Mesenchymal stem cell (in vitro differentiated cells and primary cell): ENCODE measurements around the gene KCNJ1.

ENCODE experiments used
- DNase-seq: peaks from one replicate; pipeline ENCODE4 v3.0.0-alpha.2; 2013
- H2AFZ ChIP-seq: one replicate; pipeline ENCODE4 v1.6.1; 2013; ENCODE audit warnings: low read depth, mild to moderate bottlenecking, control low read depth, inconsistent platforms, low read length, moderate library complexity
- H2AK5ac ChIP-seq: 2 replicates; pipeline ENCODE4 v1.6.1; 2013; ENCODE audit warnings: low read length, moderate library complexity, mild to moderate bottlenecking, inconsistent platforms; ENCODE audit not compliant: severe bottlenecking
- H2BK120ac ChIP-seq: one replicate; pipeline ENCODE4 v1.6.1; 2013; ENCODE audit warnings: low read depth, mild to moderate bottlenecking, inconsistent platforms, low read length, moderate library complexity
- H2BK12ac ChIP-seq, 2 experiments: one replicate each; pipeline ENCODE4 v1.6.1; 2013; ENCODE audit warnings: inconsistent platforms in 2 of 2, low read length in 2 of 2, mild to moderate bottlenecking in 2 of 2, moderate library complexity in 2 of 2, control low read depth in 1 of 2
- H2BK15ac ChIP-seq: one replicate; pipeline ENCODE4 v1.6.1; 2013; ENCODE audit warnings: mild to moderate bottlenecking, low read depth, inconsistent platforms; ENCODE audit not compliant: poor library complexity, severe bottlenecking
- H2BK5ac ChIP-seq: 2 replicates; pipeline ENCODE4 v1.6.1; 2013; ENCODE audit warnings: low read depth, mild to moderate bottlenecking, low read length, control low read depth, inconsistent platforms; ENCODE audit not compliant: poor library complexity, severe bottlenecking
- H3K14ac ChIP-seq, 2 experiments: one replicate each; pipeline ENCODE4 v1.6.1; 2013; ENCODE audit warnings: inconsistent platforms in 2 of 2, low read length in 2 of 2, control low read depth in 1 of 2, mild to moderate bottlenecking in 1 of 2, moderate library complexity in 1 of 2
- H3K18ac ChIP-seq, 2 experiments: one replicate each; pipeline ENCODE4 v1.6.1; 2013; ENCODE audit warnings: inconsistent platforms in 2 of 2, low read length in 2 of 2, control low read depth in 1 of 2, low read depth in 1 of 2, mild to moderate bottlenecking in 1 of 2
- H3K23ac ChIP-seq, 2 experiments: one replicate each; pipeline ENCODE4 v1.6.1; 2013; ENCODE audit warnings: inconsistent platforms in 2 of 2, low read length in 2 of 2, mild to moderate bottlenecking in 2 of 2, moderate library complexity in 2 of 2, control low read depth in 1 of 2
- H3K27ac ChIP-seq: 2 replicates; pipeline ENCODE4 v1.5.1; 2013; ENCODE audit warnings: mild to moderate bottlenecking, moderate library complexity, low read length, control low read depth, inconsistent platforms; ENCODE audit not compliant: poor library complexity, severe bottlenecking
- H3K27me3 ChIP-seq, 2 experiments: 2 replicates each; pipeline versions ENCODE4 v1.6.1 to v1.7.0; 2013; ENCODE audit warnings: low read length in 2 of 2, mild to moderate bottlenecking in 2 of 2, moderate library complexity in 2 of 2, control low read depth in 1 of 2, inconsistent platforms in 1 of 2; ENCODE audit not compliant: control insufficient read depth in 1 of 2, insufficient read depth in 1 of 2
- H3K36me3 ChIP-seq, 2 experiments: 2 replicates each; pipeline versions ENCODE4 v1.6.1 to v1.7.0; 2013; ENCODE audit warnings: low read length in 2 of 2, control low read depth in 1 of 2, inconsistent platforms in 1 of 2, low read depth in 1 of 2, mild to moderate bottlenecking in 1 of 2; ENCODE audit not compliant: insufficient read depth in 2 of 2, control insufficient read depth in 1 of 2
- H3K4ac ChIP-seq, 2 experiments: one replicate each; pipeline ENCODE4 v1.6.1; 2013; ENCODE audit warnings: inconsistent platforms in 2 of 2, low read length in 2 of 2, mild to moderate bottlenecking in 2 of 2, moderate library complexity in 2 of 2, control low read depth in 1 of 2, low read depth in 1 of 2
- H3K4me1 ChIP-seq: 2 replicates; pipeline ENCODE4 v1.6.1; 2013; ENCODE audit warnings: low read depth, low read length, control low read depth; ENCODE audit not compliant: control insufficient read depth, insufficient read depth
- H3K4me2 ChIP-seq: 2 replicates; pipeline ENCODE4 v1.6.1; 2013; ENCODE audit warnings: low read length, mild to moderate bottlenecking, inconsistent platforms; ENCODE audit not compliant: poor library complexity, severe bottlenecking
- H3K4me3 ChIP-seq, 2 experiments: 2 replicates each; pipeline versions ENCODE4 v1.5.1 to v1.7.0; 2013; ENCODE audit warnings: low read length in 2 of 2, mild to moderate bottlenecking in 2 of 2, control low read depth in 1 of 2, low read depth in 1 of 2; ENCODE audit not compliant: insufficient read depth in 1 of 2
- H3K79me1 ChIP-seq: replicated peaks from 2 replicates; pipeline ENCODE4 v1.6.1; 2013; ENCODE audit warnings: mild to moderate bottlenecking, control low read depth, low read length, inconsistent platforms; ENCODE audit not compliant: poor library complexity, severe bottlenecking
- H3K9ac ChIP-seq: 2 replicates; pipeline ENCODE4 v1.7.0; 2013; ENCODE audit warnings: mild to moderate bottlenecking, low read length, moderate library complexity
- H3K9me3 ChIP-seq: 2 replicates; pipeline ENCODE4 v1.7.0; 2013; ENCODE audit warnings: mild to moderate bottlenecking, low read length; ENCODE audit not compliant: control insufficient read depth
- H4K8ac ChIP-seq: one replicate; pipeline ENCODE4 v1.6.1; 2013; ENCODE audit warnings: inconsistent platforms, mild to moderate bottlenecking, low read length, moderate library complexity
- H4K91ac ChIP-seq: one replicate; pipeline ENCODE4 v1.6.1; 2013; ENCODE audit warnings: mild to moderate bottlenecking, low read length, inconsistent platforms
- WGBS: methylation state at CpG from one replicate; pipeline ENCODE4 v1.1.7; 2013; ENCODE audit warnings: mixed read lengths; 5-methylcytosine and 5-hydroxymethylcytosine counted together

KCNJ1 gene

DNA sequence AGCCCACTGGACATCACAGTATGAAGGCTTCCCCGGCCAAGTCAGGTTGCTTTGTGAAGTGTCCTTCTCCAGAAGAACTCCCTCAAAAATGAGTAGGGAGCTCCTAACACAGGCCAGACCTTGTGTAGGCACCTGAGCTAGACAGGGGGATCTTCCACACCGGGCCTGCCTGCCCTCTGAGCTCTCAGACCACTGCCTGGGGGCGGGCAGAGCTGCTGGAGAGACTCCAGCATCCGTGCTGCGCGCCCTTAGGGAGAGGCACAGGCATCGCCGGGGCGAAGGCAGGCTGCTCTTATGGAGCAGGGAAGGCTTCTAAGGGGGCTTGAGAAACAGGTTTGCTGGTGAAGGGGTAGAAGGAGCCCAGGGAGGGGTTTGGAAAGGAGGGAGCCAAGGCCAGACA is 28.4 kb upstream of the KCNJ1 start:
- Histone ChIP-seq H2AFZ (no peak overlapping the region), H3K9me3 (no peaks in the 10 kb centered on the region), H3K4me3 (no peak overlapping the region), H2BK12ac (no peak overlapping the region), H3K36me3 (no peaks in the 10 kb centered on the region), H3K9ac (no peak overlapping the region), H2AK5ac (no peak overlapping the region), H3K27me3 (peaks cover 20 to 44% of the 10 kb centered on the region in 2 experiments), H2BK120ac (no peak overlapping the region), H3K4me1 (peaks cover 7% of the 10 kb centered on the region), H2BK15ac (no peak overlapping the region), H3K23ac (no peak overlapping the region), H2BK5ac (no peak overlapping the region), H3K79me1 (no peaks in the 10 kb centered on the region), H3K4me2 (no peak overlapping the region), H3K14ac (no peak overlapping the region), H4K91ac (no peak overlapping the region), H3K27ac (no peak overlapping the region), H4K8ac (no peak overlapping the region), H3K4ac (no peak overlapping the region), H3K18ac (no peak overlapping the region)
- DNase-seq = no peak
- WGBS = 90% methylated on average over 9 of the region's 9 CpGs

DNA sequence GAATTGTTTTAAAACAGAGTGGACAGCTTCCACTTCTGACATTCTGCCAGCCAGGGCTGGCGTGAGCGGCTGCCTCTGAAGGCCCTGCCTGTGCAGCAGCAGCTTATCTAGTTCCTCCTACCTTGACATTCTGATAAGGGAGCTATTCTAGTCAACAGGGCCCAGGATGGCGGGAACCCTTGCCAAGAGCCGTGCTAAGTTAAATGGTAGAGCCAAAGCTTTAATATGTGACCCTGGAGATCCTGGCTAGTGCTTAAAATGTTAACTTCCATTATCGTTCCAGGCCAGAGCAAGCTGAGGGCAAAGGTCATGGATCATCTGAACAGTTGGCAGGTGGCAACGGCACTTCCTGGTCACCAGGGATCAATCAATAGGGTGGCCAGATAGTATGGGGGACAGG is 27.6 kb upstream of the KCNJ1 start:
- H2BK15ac ChIP-seq = no peak overlapping the region
- no peak overlapping the region for H3K4me2 ChIP-seq
- WGBS = 70% methylated on average over 6 of the region's 6 CpGs
- H3K27ac ChIP-seq = no peak overlapping the region
- peaks cover 28 to 50% of the 10 kb centered on the region in 2 experiments for H3K27me3 ChIP-seq
- no peak overlapping the region for H4K8ac ChIP-seq
- H3K4me1 ChIP-seq = peaks cover 10% of the 10 kb centered on the region
- no peak overlapping the region for H3K4me3 ChIP-seq
- no peak for DNase-seq
- H4K91ac ChIP-seq = no peak overlapping the region
- H2AFZ ChIP-seq = no peak overlapping the region
- H3K9me3 ChIP-seq = no peaks in the 10 kb centered on the region
- no peak overlapping the region for H3K4ac ChIP-seq
- no peak overlapping the region for H2BK5ac ChIP-seq
- H3K23ac ChIP-seq = no peak overlapping the region
- no peak overlapping the region for H2BK12ac ChIP-seq
- H3K9ac ChIP-seq = no peak overlapping the region
- no peak overlapping the region for H3K18ac ChIP-seq
- H3K79me1 ChIP-seq = no peaks in the 10 kb centered on the region
- H3K36me3 ChIP-seq = no peaks in the 10 kb centered on the region
- H2AK5ac ChIP-seq = no peak overlapping the region
- H2BK120ac ChIP-seq = no peak overlapping the region
- H3K14ac ChIP-seq = no peak overlapping the region

DNA sequence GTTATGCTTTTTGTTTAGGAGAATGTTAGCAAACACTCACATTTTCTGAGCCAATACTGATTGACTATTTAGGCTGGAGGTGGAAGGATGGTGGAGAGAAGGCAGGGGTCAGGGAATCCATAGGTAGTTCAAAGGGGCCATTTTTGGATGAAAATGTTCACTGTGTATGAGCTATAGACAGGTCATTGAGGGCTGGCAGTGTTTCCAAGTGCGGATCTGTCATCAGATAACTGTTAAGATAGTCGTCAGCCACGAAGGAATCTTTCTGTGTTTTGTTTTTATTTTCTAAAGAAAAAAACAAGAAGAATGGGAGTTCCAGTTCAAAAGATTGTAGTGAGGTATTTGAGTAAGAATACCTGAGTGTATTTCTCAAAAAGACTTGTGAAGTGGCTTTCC is 27.2 kb upstream of the KCNJ1 start:
- no peaks in the 10 kb centered on the region for H3K79me1 ChIP-seq
- no peaks in the 10 kb centered on the region for H3K36me3 ChIP-seq
- WGBS = 86% methylated on average over 3 of the region's 3 CpGs

DNA sequence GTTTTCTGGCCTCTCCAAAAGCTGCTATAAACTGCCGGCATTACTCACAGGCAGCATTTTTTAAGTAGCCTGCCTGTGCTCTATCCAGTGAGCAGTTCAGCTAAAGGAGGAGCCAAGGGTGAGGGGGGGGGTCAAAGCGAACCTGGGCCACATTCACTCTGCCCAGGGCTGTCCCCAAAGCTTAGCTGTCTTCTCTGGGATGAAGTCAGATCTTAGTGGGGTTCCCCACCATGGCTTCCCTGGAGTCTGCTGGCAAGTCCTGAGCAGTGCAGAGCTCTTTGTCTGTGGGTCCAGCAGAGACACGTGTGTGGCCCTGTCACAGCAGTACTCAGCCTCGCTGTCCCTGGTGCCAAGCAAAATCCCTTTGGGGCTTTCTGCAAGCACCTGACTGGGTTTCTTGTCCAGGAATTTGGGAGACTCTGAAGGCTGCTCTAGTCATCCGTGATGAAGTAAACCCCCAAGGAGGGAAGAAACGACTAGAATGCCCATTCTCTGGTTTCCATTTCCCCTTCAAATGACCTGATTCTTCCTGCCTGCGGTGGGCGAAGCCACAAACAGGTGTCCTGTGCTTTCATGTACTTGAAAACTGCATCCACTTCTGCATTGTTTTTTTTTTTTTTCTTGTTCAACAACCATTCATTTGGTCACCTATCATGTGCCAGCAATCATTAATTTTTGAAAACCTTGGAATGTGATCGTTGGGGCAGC is 26.6 kb upstream of the KCNJ1 start:
- Histone ChIP-seq H3K4ac (no peak overlapping the region), H3K9me3 (no peaks in the 10 kb centered on the region), H2BK12ac (no peak overlapping the region), H4K8ac (no peak overlapping the region), H3K9ac (no peak overlapping the region), H3K23ac (no peak overlapping the region), H3K4me3 (no peak overlapping the region), H2BK15ac (no peak overlapping the region), H2BK120ac (no peak overlapping the region), H2AFZ (no peak overlapping the region), H3K27ac (no peak overlapping the region), H2AK5ac (no peak overlapping the region), H4K91ac (no peak overlapping the region), H3K18ac (peak overlapping the region in 1 of 2 experiments; percentile 49), H3K27me3 (peaks cover 38 to 57% of the 10 kb centered on the region in 2 experiments), H3K14ac (no peak overlapping the region), H3K79me1 (no peaks in the 10 kb centered on the region), H2BK5ac (no peak overlapping the region), H3K4me1 (peaks cover 10% of the 10 kb centered on the region), H3K36me3 (no peaks in the 10 kb centered on the region), H3K4me2 (no peak overlapping the region)
- WGBS = 81% methylated on average over 9 of the region's 9 CpGs
- DNase-seq = no peak

More for the DNA sequence above, 27.2 kb upstream of the KCNJ1 start:
- no peak for DNase-seq
- Histone ChIP-seq H3K18ac (no peak overlapping the region), H4K8ac (no peak overlapping the region), H2BK12ac (no peak overlapping the region), H4K91ac (no peak overlapping the region), H3K23ac (no peak overlapping the region), H3K9me3 (no peaks in the 10 kb centered on the region), H3K14ac (no peak overlapping the region), H3K27me3 (peaks cover 32 to 54% of the 10 kb centered on the region in 2 experiments), H3K9ac (no peak overlapping the region), H3K27ac (no peak overlapping the region), H3K4me1 (peaks cover 10% of the 10 kb centered on the region), H2BK5ac (no peak overlapping the region), H2BK15ac (no peak overlapping the region), H3K4me2 (no peak overlapping the region), H2AK5ac (no peak overlapping the region), H2AFZ (no peak overlapping the region), H3K4me3 (no peak overlapping the region), H3K4ac (no peak overlapping the region), H2BK120ac (no peak overlapping the region)
